Measurements from ENCODE around the gene KRT27. TPM values are rescaled to one million over a fixed set of nuclear protein-coding genes. Genes with fewer than 3 reads are reported as not detected.

Gene KRT27
- total RNA-seq, 6 experiments from 2014 or later: not detected

- 90% methylated on average over 11 of the region's 27 CpGs for WGBS (ENCODE audit: insufficient coverage, low coverage, low lambda C conversion rate, missing lambda C conversion rate)
- no peaks in the 10 kb centered on the region for H3K27me3 ChIP-seq
- intact Hi-C loops (cut with DNase I): no loop called here
- no peak overlapping the region for H3K27ac ChIP-seq
- no peak for ATAC-seq
- no peaks in the 10 kb centered on the region for H3K36me3 ChIP-seq
- no peaks in the 10 kb centered on the region for H3K4me1 ChIP-seq
- H3K4me3 ChIP-seq: no peak overlapping the region
- TF ChIP-seq CTCF (IDR thresholded peaks at IDR 0.05) (no peak), POLR2A (IDR thresholded peaks at IDR 0.05) (no peak)
- H3K9me3 ChIP-seq: no peaks in the 10 kb centered on the region
- no peak for DNase-seq
Measured at GRCh38 chr17:40796846-40797245, 14.5 kb upstream of the KRT27 start.

- H3K4me3 ChIP-seq: no peak overlapping the region
- no peak for TF ChIP-seq POLR2A (IDR thresholded peaks at IDR 0.05)
- no peak for TF ChIP-seq CTCF (IDR thresholded peaks at IDR 0.05)
- no peak for DNase-seq
- intact Hi-C loops (cut with DNase I): no loop called here
- 59% methylated on average over 10 of the region's 10 CpGs for WGBS (ENCODE audit: insufficient coverage, low coverage, low lambda C conversion rate, missing lambda C conversion rate)
- H3K27ac ChIP-seq: no peak overlapping the region
- H3K4me1 ChIP-seq: no peaks in the 10 kb centered on the region
- H3K27me3 ChIP-seq: no peaks in the 10 kb centered on the region
- ATAC-seq: no peak
- no peaks in the 10 kb centered on the region for H3K36me3 ChIP-seq
- H3K9me3 ChIP-seq: no peaks in the 10 kb centered on the region
Measured at GRCh38 chr17:40795019-40795667, 12.8 kb upstream of the KRT27 start.

- Histone ChIP-seq H3K4me3 (no peak overlapping the region), H3K4me1 (no peaks in the 10 kb centered on the region), H3K27ac (no peak overlapping the region), H3K27me3 (no peaks in the 10 kb centered on the region), H3K36me3 (no peaks in the 10 kb centered on the region), H3K9me3 (no peaks in the 10 kb centered on the region)
- TF ChIP-seq CTCF (IDR thresholded peaks at IDR 0.05) (no peak), POLR2A (IDR thresholded peaks at IDR 0.05) (no peak)
- DNase-seq (no peak), ATAC-seq (no peak)
- intact Hi-C loops (cut with DNase I): no loop called here
- WGBS (ENCODE audit: insufficient coverage, low coverage, low lambda C conversion rate, missing lambda C conversion rate): 75% methylated on average over 2 of the region's 2 CpGs
Measured at GRCh38 chr17:40794466-40794865, 12.1 kb upstream of the KRT27 start.

GRCh38 chr17:40793832-40794231, 11.5 kb upstream of the KRT27 start:
- H3K4me3 ChIP-seq: no peak overlapping the region
- TF ChIP-seq CTCF (IDR thresholded peaks at IDR 0.05) (no peak), POLR2A (IDR thresholded peaks at IDR 0.05) (no peak)
- WGBS (ENCODE audit: insufficient coverage, low coverage, low lambda C conversion rate, missing lambda C conversion rate): 55% methylated on average over 10 of the region's 10 CpGs
- H3K27me3 ChIP-seq: no peaks in the 10 kb centered on the region
- H3K27ac ChIP-seq: no peak overlapping the region
- no peaks in the 10 kb centered on the region for H3K36me3 ChIP-seq
- intact Hi-C loops (cut with DNase I): no loop called here
- DNase-seq: no peak
- ATAC-seq: no peak
- H3K9me3 ChIP-seq: no peaks in the 10 kb centered on the region
- no peaks in the 10 kb centered on the region for H3K4me1 ChIP-seq

All from right lobe of liver (tissue), 6 donors.